HG03342 (cell line): ENCODE measurements around the gene RIOX2.

Experiments used
- ATAC-seq: cut with Tn5 transposase; IDR thresholded peaks from one replicate; pipeline ENCODE4 v1.9.1; 2021; ENCODE audit warnings: mild to moderate bottlenecking, moderate library complexity; ENCODE audit not compliant: unreplicated experiment

The RIOX2 gene

GRCh38 chr3:97990624-97991292 is 18.5 kb upstream of the RIOX2 start:
- no peak for ATAC-seq

DNA sequence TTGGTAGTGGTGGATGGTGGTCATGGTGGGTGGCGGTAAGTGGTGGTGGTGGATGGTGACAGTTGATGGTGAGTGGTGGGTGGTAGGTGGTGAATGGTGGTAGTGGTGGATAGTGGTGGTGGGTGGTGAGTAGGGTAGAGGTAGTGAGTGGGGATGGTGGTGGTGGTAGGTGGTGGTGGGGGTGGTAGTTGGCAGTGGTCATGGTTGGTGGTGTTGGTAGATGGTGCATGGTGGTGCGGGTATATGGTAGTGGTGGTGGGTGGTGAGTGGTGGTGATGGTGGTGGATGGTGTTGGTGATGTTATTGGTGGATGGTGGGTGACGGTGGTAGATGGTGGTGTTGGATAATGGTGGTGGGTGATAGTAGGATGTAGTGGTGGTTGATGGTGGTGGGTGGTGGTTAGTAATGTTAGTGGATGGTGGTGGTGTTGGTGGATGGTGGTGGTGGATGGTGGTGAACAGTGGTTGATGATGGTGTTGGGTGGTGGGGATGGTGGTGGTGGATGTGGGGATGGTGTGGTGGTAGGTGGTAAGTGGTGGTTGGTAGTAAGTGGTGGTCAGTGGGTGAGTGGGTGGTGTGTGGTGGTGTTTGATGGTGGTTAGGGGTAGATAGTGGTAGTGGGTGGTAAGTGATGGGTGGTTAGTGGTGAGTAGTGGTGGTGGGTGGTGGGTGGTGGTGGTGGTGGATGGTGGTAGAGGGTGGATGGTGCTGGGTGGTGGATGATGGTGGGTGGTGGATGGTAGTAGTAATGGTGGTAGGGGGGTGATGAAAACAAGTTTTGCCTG is 16.7 kb upstream of the RIOX2 start:
- ATAC-seq, result no peak

- ATAC-seq, result no peak
Measured at GRCh38 chr3:97987306-97987705, 15.1 kb upstream of the RIOX2 start.

DNA sequence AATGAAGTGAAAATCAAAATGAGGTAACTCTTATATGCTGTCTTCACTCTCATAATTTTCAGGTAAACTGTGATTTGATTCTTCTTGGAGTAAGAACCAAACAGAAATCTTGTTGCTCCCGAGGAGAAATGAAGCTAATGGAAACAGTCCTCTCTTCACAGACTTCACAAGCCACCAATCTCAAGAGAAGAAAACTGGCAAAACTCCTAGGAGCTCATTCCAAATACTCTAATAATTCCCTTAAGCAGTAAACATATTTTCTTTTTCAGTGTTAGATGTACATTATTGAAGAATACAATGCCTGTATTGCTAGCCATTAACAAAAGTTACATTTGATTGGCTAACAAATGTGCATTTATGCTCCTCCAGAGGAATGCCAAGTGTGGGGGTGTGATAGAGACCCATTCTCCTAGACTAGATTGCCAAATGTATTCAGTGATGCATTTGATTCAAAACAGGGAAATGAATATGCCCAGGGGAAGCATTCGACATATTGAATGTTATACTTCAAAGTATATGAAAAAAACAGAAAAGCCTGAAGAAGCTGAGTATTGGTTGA is 11.8 kb upstream of the RIOX2 start:
- no peak for ATAC-seq

DNA sequence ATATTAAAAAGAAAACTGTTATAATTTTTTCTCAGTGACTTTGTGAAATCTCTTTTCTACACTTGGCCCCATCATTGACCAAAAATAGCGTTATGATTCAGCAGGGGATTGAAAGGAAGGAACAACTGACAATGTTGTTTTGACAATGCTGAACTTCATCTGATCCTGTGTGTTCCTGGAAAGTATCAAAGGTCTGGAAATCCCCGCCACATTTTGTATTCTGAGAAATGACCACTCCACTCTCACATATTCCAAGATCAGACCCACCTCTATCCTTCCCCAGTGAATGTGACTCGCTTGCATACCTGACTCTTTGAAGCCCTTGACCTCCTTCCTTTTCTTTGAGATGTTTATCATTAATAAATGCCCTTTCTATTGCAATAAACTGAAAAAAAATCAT is 9.7 kb upstream of the RIOX2 start:
- no peak for ATAC-seq

GRCh38 chr3:97979610-97980009 is 7.4 kb upstream of the RIOX2 start:
- no peak for ATAC-seq

GRCh38 chr3:97975466-97975865 is 3.2 kb upstream of the RIOX2 start:
- no peak for ATAC-seq

GRCh38 chr3:97974996-97975395 is 2.8 kb upstream of the RIOX2 start:
- no peak for ATAC-seq

DNA sequence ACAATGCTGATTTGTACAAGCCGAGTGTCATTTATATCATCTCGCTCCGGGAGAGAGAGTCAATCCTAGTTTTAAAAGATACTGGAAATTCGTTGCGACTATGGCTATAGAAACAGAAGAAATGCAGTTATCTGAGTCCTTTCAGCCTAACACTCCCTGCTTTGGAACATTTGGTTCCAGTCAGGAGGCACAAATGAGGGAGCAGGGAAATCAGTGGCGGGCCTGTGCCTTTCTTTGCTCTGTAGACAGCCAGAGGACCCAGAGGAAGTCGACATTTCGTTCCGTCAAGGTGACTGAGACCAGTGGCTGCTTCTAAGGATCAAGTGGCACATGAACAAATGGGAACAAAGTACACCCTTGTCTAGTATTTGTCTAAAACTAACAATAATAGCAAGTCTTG is 745 bp upstream of the RIOX2 start:
- no peak for ATAC-seq

DNA sequence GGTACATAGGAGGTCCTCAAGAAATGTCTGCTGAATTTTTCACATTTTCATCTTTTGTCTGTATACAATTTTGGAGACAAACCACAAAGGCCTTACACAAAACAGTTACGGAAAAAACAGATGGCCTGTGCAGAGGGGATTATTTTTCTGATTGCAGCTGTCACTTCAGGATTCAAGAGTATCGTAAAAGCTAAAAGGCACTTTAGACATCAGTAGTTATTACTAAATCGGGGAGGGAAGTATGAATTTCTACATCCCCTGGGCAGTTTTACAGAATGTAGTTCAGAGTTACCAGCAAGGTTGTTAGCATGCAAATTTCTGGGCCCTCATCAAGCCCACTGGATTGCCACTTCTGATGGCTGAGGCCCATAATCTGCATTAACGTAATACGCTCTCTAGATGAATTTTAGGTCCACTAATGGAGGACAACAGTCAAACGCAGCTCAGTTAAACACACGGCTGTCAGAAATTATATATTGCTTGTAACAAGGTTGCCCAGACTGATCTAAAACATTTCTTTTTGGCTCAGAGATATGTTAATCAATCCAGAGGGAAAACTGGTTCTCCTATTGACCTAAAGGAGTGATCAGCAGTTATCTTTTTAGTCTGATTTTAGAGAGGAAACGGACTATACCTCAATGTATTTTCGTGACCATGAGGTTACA is 1.1 kb downstream of the RIOX2 start:
- ATAC-seq, result no peak

DNA sequence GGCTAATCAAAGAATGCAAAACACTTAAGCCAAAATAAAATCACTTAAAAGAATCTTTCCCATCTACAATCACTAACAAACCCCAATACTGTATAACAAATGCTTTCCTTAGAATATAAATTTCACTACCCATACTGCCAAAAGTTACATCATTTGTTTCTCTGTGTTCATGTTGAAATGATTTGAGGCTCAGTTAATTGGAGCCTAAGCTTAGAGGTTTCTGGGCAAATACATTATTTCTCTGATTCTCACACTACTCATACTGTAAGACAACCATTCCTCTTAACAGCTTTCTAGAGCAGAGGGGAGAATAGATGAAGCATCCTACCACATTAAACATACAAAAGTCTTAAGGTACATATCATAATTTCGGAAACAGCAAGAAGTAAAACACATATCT is 2.1 kb downstream of the RIOX2 start:
- ATAC-seq, result no peak

- ATAC-seq, result no peak
Measured at GRCh38 chr3:97969541-97969940, 2.7 kb downstream of the RIOX2 start.

GRCh38 chr3:97968376-97968775 is 3.9 kb downstream of the RIOX2 start:
- ATAC-seq, result no peak

- ATAC-seq, result no peak
Measured at GRCh38 chr3:97967966-97968365, 4.3 kb downstream of the RIOX2 start.

DNA sequence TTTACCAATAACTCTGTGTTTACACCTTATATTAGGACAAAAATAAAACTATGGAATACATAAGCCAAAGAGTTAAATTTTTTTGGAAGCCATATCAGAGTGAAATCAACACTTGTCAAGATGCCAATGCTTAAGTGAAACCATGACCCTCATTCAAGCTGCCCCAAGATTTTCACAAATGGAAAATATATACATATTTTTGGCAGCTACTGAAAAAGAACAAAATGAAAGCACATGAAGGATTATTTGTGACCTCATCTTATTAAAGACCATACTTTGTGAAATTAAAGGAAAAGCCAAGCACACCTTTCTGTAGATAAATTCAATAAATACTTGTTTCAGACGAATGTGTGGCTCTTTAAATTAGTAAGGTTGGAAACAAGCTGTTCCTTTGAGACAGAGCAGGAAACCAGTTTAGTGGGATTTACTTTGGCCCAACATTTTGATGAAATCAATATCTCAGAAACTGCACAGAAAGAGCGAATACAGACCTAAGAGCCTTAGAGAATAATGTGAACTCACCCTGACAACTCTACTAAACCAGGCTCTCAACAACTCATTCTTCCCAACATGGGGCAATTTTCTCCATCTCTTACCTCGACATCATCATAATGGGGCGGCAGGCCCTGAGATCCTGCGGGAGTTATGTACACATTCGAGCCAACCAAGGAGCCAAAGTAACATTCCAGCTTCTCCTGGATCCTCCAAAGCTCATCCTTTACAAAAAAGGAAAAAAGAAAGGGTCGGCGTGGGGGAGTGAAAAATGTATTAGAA is 11.1 kb downstream of the RIOX2 start:
- no peak for ATAC-seq

DNA sequence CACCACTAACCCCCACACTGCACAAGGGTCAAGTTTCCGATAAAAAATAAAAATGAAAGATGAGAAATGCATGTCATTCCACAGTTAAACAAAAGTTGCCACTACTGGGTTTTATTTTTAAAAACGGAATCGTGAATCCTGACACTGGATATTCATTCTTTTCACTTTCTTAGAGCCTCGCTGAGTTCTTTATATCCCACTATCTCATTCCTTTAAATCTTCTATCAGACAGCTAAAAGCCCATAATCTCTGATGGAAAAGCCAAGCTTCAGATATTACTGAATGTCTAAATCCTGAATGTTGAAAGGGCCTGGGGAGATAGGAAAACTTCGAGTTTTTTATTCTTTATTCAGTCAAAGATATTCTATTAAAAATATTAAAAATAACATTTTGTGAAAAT is 11.7 kb downstream of the RIOX2 start:
- no peak for ATAC-seq

DNA sequence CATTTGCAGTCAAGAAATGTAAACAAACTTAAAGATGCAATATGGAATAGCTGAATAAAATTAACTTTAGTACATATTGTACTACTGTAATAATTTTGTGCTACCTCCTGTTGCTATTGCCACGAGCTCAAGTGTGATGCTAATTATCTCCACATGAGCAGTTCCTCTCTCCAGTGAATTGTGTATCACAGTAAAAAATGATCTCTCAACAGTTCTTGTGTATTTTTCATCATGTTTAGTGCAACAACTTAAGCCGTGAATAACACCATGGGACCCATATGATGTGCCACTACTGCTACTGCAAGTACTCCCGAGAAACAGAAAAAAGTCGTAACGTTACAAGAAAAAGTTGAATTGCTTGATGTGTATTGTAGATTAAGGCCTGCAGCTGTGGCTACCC is 12.4 kb downstream of the RIOX2 start:
- ATAC-seq, result no peak

DNA sequence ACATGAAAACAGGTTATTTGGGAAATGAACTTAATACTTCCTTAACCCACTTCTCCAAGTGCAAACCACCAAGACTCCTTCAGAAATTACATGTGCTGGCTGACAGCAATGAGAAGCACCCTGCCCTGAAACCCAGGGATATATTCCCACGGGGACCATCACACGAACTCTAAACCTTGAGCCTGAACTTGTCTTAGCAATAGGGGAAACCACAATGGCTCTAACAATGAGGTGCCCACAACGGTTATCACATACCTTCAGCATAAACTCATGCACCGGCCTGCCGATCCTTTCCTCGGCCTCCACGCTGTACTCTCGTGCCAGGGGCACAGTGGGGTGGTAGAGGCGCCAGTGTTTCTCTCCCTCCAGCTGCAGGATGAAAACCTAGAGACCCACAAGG is 13.4 kb downstream of the RIOX2 start:
- ATAC-seq, result no peak

DNA sequence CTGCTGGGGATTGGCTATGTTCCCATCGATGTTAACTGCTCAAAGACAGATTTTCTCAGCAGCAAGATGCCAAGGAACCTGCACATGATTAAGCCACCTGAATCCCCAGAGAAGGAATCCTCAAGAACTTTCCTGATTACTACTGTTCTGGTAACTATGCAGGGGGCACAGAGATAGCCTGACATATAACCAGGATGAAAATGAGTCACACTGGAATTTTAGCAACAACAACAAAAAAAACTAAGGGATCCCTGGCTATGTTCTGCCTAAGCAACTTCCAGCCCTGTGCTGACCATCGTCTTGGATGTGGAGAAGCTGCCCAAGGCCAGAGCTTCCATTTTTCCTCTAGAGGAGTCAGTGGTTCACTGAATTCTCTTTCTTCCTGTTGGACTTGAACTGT is 13.8 kb downstream of the RIOX2 start:
- ATAC-seq, result no peak

GRCh38 chr3:97957617-97958311 is 14.5 kb downstream of the RIOX2 start:
- no peak for ATAC-seq
